ENCODE measurements around the gene SAXO2. TPM values are rescaled to one million over a fixed set of nuclear protein-coding genes. Genes with fewer than 3 reads are reported as not detected.
"Not testable (repeated sequence)": the region's sequence is repeated elsewhere in the genome, so short reads cannot be mapped to it uniquely, and the experiment has no call there.

Gene SAXO2
- total and polyA plus RNA-seq, 2 of the 4 experiments (the other 2 are of a cell fraction): 0.14 TPM; not detected in 1

DNA sequence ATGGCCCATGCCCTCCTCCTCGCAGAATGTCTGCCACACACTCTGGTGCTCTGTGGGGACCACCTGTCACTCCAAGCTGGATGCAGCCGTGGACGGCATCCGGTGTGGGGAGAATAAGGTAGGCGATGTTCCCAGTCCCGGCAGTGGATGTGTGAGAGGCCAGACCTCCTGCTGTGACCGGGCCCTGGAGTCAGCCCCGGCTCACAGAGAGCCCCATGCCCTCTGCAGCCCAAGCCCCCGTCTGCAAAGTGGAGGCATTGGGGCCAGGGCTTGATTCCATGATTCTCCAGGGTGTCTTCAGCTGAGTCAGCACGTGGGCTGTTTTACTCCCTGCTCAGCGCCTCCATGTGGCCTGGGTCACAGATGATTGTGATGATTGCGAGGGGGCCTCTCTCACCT lies 54.5 kb downstream of the SAXO2 start:
- no peak overlapping the region for H2AK9ac ChIP-seq (replicated peaks; ENCODE audit: low read depth, low read length, poor library complexity)
- intact Hi-C loops (cut with micrococcal nuclease) (no loop called here), in situ Hi-C loops (cut with MboI; ENCODE audit: low sequenced_read_pairs) (no loop called here), dilution Hi-C loops (cut with HindIII; ENCODE audit: low sequenced_read_pairs, unreplicated experiment) (no loop called here)
- no peak overlapping the region for H3K9ac ChIP-seq (ENCODE audit: low read depth, low read length)
- H3K27ac ChIP-seq (ENCODE audit: insufficient read depth, low read length): no peak overlapping the region
- H3K9me3 ChIP-seq (ENCODE audit: control insufficient read depth, insufficient read depth, low read length): no peaks in the 10 kb centered on the region
- ATAC-seq (ENCODE audit: low read depth) (no peak), DNase-seq (no peak)
- no peaks in the 10 kb centered on the region for H3K4me1 ChIP-seq (ENCODE audit: control insufficient read depth, insufficient read depth, low read length)
- no peak overlapping the region for H3K4me2 ChIP-seq (ENCODE audit: low read depth, low read length)
- no peaks in the 10 kb centered on the region for H3K9me1 ChIP-seq (ENCODE audit: insufficient read depth, low read length)
- TF ChIP-seq MAFK (IDR thresholded peaks at IDR 0.05; ENCODE audit: low read depth, low read length) (peak; percentile 62), RAD21 (IDR thresholded peaks at IDR 0.05; ENCODE audit: low read length) (no peak)
- H3K18ac ChIP-seq (ENCODE audit: low read depth, low read length): no peak overlapping the region
- ChIA-PET CTCF (no interaction called here), POLR2A (ENCODE audit: unreplicated experiment) (no interaction called here)
- WGBS, 2 experiments (ENCODE audit: extremely low coverage in 2 of 2, insufficient read length in 1 of 2): no CpG with 5 or more reads among the region's 12 CpGs
- H2AK5ac ChIP-seq (ENCODE audit: low read depth, low read length): no peak overlapping the region
- no peak overlapping the region for H3K4ac ChIP-seq (ENCODE audit: low read depth, low read length)
- H3K27me3 ChIP-seq (ENCODE audit: control insufficient read depth, insufficient read depth, low read length): peaks cover 5% of the 10 kb centered on the region; the same call in 1 of the 2 replicates
- no TSS peak for BruUV-seq (replicated peaks)
- no peak overlapping the region for H3K14ac ChIP-seq (replicated peaks; ENCODE audit: low read depth, low read length)
- H4K5ac ChIP-seq (ENCODE audit: low read depth, low read length): no peak overlapping the region
- H3K56ac ChIP-seq (ENCODE audit: extremely low read depth, insufficient read depth, low read length): no peak overlapping the region
- H2BK5ac ChIP-seq (ENCODE audit: low read depth, low read length, poor library complexity, severe bottlenecking): no peak overlapping the region
- H2BK15ac ChIP-seq (ENCODE audit: low read depth, low read length): no peak overlapping the region
- no peak overlapping the region for H3K4me3 ChIP-seq (ENCODE audit: insufficient read depth, low read depth, low read length)
- no peak overlapping the region for H4K8ac ChIP-seq (ENCODE audit: low read depth in 2 of 2, low read length in 2 of 2)
- H3K79me1 ChIP-seq (ENCODE audit: low read depth in 1 of 2, low read length in 2 of 2): no peaks in the 10 kb centered on the region
- H4K91ac ChIP-seq (ENCODE audit: insufficient read depth, low read depth, low read length): no peak overlapping the region
- H2BK20ac ChIP-seq (ENCODE audit: low read depth, low read length): no peak overlapping the region
- H3K36me3 ChIP-seq (ENCODE audit: control insufficient read depth, insufficient read depth, low read length): no peaks in the 10 kb centered on the region
- H4K20me1 ChIP-seq (ENCODE audit: insufficient read depth, low read length): no peaks in the 10 kb centered on the region
- no peak overlapping the region for H3K23ac ChIP-seq (ENCODE audit: low read depth, low read length)
- H2AFZ ChIP-seq (replicated peaks; ENCODE audit: low read length, poor library complexity): no peak overlapping the region
- H2BK120ac ChIP-seq (ENCODE audit: low read depth, low read length): no peak overlapping the region

DNA sequence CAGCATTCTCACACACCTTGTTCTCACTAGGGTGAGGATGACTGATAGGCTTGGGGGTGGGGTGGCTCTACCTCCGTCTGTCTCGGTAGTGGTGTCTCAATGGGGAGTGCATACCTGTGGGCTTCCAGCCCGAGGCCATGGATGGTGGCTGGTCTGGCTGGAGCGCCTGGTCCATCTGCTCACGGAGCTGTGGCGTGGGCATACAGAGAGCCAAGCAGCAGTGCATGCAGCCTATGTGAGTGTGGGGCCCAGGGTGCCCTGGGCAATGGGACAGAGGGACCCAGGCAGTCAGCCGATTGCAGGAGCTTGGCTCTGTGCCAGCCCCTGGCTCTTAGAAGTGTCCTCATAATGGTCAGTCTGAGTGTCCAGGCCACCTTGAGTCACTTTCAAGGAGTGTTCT lies 54.9 kb downstream of the SAXO2 start:
- H3K9me3 ChIP-seq (ENCODE audit: control insufficient read depth, insufficient read depth, low read length); in situ Hi-C loops (cut with MboI; ENCODE audit: low sequenced_read_pairs): not testable (repeated sequence)

More for the DNA sequence above, 54.9 kb downstream of the SAXO2 start:
- H3K4me2 ChIP-seq (ENCODE audit: low read depth, low read length); H4K20me1 ChIP-seq (ENCODE audit: insufficient read depth, low read length); H4K5ac ChIP-seq (ENCODE audit: low read depth, low read length); H3K36me3 ChIP-seq (ENCODE audit: control insufficient read depth, insufficient read depth, low read length); intact Hi-C loops (cut with micrococcal nuclease); H2BK120ac ChIP-seq (ENCODE audit: low read depth, low read length); H3K9ac ChIP-seq (ENCODE audit: low read depth, low read length); H3K56ac ChIP-seq (ENCODE audit: extremely low read depth, insufficient read depth, low read length); ATAC-seq (ENCODE audit: low read depth); H3K4ac ChIP-seq (ENCODE audit: low read depth, low read length); H3K27me3 ChIP-seq (ENCODE audit: control insufficient read depth, insufficient read depth, low read length); H3K18ac ChIP-seq (ENCODE audit: low read depth, low read length); H3K27ac ChIP-seq (ENCODE audit: insufficient read depth, low read length); dilution Hi-C loops (cut with HindIII; ENCODE audit: low sequenced_read_pairs, unreplicated experiment); BruUV-seq (replicated peaks); H3K4me3 ChIP-seq (ENCODE audit: insufficient read depth, low read depth, low read length); H2BK15ac ChIP-seq (ENCODE audit: low read depth, low read length); H2BK20ac ChIP-seq (ENCODE audit: low read depth, low read length); H2AK9ac ChIP-seq (replicated peaks; ENCODE audit: low read depth, low read length, poor library complexity); H3K9me1 ChIP-seq (ENCODE audit: insufficient read depth, low read length); H2AFZ ChIP-seq (replicated peaks; ENCODE audit: low read length, poor library complexity); DNase-seq; H3K79me1 ChIP-seq (ENCODE audit: low read depth in 1 of 2, low read length in 2 of 2); H2AK5ac ChIP-seq (ENCODE audit: low read depth, low read length); POLR2A ChIA-PET (ENCODE audit: unreplicated experiment); H4K8ac ChIP-seq (ENCODE audit: low read depth in 2 of 2, low read length in 2 of 2); CTCF ChIA-PET; H4K91ac ChIP-seq (ENCODE audit: insufficient read depth, low read depth, low read length); H2BK5ac ChIP-seq (ENCODE audit: low read depth, low read length, poor library complexity, severe bottlenecking); H3K4me1 ChIP-seq (ENCODE audit: control insufficient read depth, insufficient read depth, low read length); H3K23ac ChIP-seq (ENCODE audit: low read depth, low read length); H3K14ac ChIP-seq (replicated peaks; ENCODE audit: low read depth, low read length): not testable (repeated sequence)
- WGBS, 2 experiments (ENCODE audit: extremely low coverage in 2 of 2, insufficient read length in 1 of 2): 69% methylated on average over 5 of the region's 7 CpGs; no CpG with 5 or more reads in 1 of the 2 experiments

Measured in IMR-90 (cell line).